Measurements from ENCODE around the gene PIKFYVE. TPM values are rescaled to one million over a fixed set of nuclear protein-coding genes. Genes with fewer than 3 reads are reported as not detected.

Gene PIKFYVE
- total and polyA plus RNA-seq, 11 donors = 4.2 to 31.4 (median 20.2) TPM

- TF ChIP-seq CTCF (IDR thresholded peaks at IDR 0.05) (no peak), POLR2A (IDR thresholded peaks at IDR 0.05) (no peak)
- WGBS, 4 donors = 90 to 93% (median 91%) methylated on average over 3 of the region's 3 CpGs
- no peak overlapping the region for H3K27ac ChIP-seq
- no peak for DNase-seq
- peaks cover 0 to 19% (median 0%) of the 10 kb centered on the region in 9 donors for H3K27me3 ChIP-seq
- H3K36me3 ChIP-seq = no peaks in the 10 kb centered on the region
- H3K4me1 ChIP-seq = no peaks in the 10 kb centered on the region
- intact Hi-C loops (cut with DNase I) = no loop called here
- H3K4me3 ChIP-seq = no peak overlapping the region
- no peak for ATAC-seq
- no peaks in the 10 kb centered on the region for H3K9me3 ChIP-seq
Measured at GRCh38 chr2:208379192-208379591, 113.1 kb downstream of the PIKFYVE start.

- Histone ChIP-seq H3K4me3 (no peak overlapping the region), H3K27ac (no peak overlapping the region), H3K4me1 (no peaks in the 10 kb centered on the region), H3K9me3 (no peaks in the 10 kb centered on the region), H3K27me3 (peaks cover 0 to 19% (median 2%) of the 10 kb centered on the region in 9 donors), H3K36me3 (no peaks in the 10 kb centered on the region)
- intact Hi-C loops (cut with DNase I) = loop anchor here in 1 of 10 donors (5.0 kb wide), 1 partner anchor 938 kb away; no protein-coding TSS in a partner anchor
- DNase-seq (no peak), ATAC-seq (no peak)
- 67 to 70% (median 69%) methylated on average over 4 of the region's 4 CpGs for WGBS, 4 donors
- TF ChIP-seq CTCF (IDR thresholded peaks at IDR 0.05) = no peak
- no peak for TF ChIP-seq POLR2A (IDR thresholded peaks at IDR 0.05)
Measured at GRCh38 chr2:208384637-208385036, 118.6 kb downstream of the PIKFYVE start.

GRCh38 chr2:208386541-208386940, 120.5 kb downstream of the PIKFYVE start:
- no peak overlapping the region for H3K27ac ChIP-seq
- no peak for TF ChIP-seq POLR2A (IDR thresholded peaks at IDR 0.05)
- no peak for TF ChIP-seq CTCF (IDR thresholded peaks at IDR 0.05)
- intact Hi-C loops (cut with DNase I) = loop anchor here in 1 of 10 donors (5.0 kb wide), 1 partner anchor 936 kb away; no protein-coding TSS in a partner anchor

GRCh38 chr2:208389940-208390339, 123.9 kb downstream of the PIKFYVE start:
- TF ChIP-seq CTCF (IDR thresholded peaks at IDR 0.05) = no peak
- TF ChIP-seq POLR2A (IDR thresholded peaks at IDR 0.05) = no peak
- intact Hi-C loops (cut with DNase I) = loop anchor here in 1 of 10 donors (5.0 kb wide), 1 partner anchor 932 kb away; no protein-coding TSS in a partner anchor
- H3K4me1 ChIP-seq = no peaks in the 10 kb centered on the region
- H3K4me3 ChIP-seq = no peak overlapping the region
- DNase-seq = no peak
- H3K27ac ChIP-seq = no peak overlapping the region
- peaks cover 0 to 17% (median 0%) of the 10 kb centered on the region in 9 donors for H3K27me3 ChIP-seq
- no peak for ATAC-seq
- 80 to 87% (median 84%) methylated on average over 3 of the region's 3 CpGs for WGBS, 4 donors
- peaks cover 0 to 19% (median 7%) of the 10 kb centered on the region in 12 donors for H3K9me3 ChIP-seq
- H3K36me3 ChIP-seq = no peaks in the 10 kb centered on the region

More at GRCh38 chr2:208386541-208386940, 120.5 kb downstream of the PIKFYVE start:
- DNase-seq = no peak
- Histone ChIP-seq H3K4me3 (no peak overlapping the region), H3K4me1 (no peaks in the 10 kb centered on the region), H3K9me3 (no peaks in the 10 kb centered on the region), H3K36me3 (no peaks in the 10 kb centered on the region), H3K27me3 (peaks cover 0 to 17% (median 0%) of the 10 kb centered on the region in 9 donors)
- WGBS, 4 donors = 21 to 36% (median 26%) methylated on average over 2 of the region's 2 CpGs
- no peak for ATAC-seq

Measured in heart left ventricle (tissue), 16 donors.